Inflammatory macrophage treated with lipopolysaccharide for 1 hour (primary cell): ENCODE results near the gene OIT3.

Experiments used
- DNase-seq, 2 donors: peaks; one replicate each; pipeline ENCODE4 v3.0.0-alpha.2; 2020 to 2022

The OIT3 gene

GRCh38 chr10:72954230-72954595, 60.7 kb downstream of the OIT3 start:
- DNase-seq, result no peak

- no peak for DNase-seq
These were observed 61.3 kb downstream of the OIT3 start, which contains the start of gene PLA2G12B for GRCh38 chr10:72954596-72955554. Gene PLA2G12B (minus strand): TSS chr10:72954806. CDS start chr10:72954685, 121 bp downstream.

GRCh38 chr10:72956001-72956400, 62.5 kb downstream of the OIT3 start:
- no peak for DNase-seq

DNA sequence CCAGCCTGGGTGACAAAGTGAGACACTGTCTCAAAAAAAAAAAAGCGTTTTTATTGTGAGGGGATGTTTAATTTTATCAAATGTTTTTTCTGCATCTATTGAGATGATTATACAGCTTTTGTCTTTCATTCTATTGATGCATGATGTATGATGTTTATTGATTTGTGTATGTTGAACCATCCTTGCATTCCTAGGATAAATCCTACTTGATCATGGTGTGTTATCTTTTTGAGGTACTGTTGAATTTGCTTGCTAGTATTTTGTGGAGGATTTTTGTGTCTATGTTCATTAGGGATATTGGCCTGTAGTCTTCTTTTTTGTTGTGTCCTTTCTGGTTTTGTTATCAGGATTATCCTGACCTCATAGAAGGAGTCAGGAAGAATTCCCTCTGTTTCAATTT, 83.3 kb downstream of the OIT3 start:
- DNase-seq, result no peak

- DNase-seq, result no peak
These were observed 86.2 kb downstream of the OIT3 start for GRCh38 chr10:72979709-72980108.

- no peak for DNase-seq
These were observed 86.8 kb downstream of the OIT3 start for GRCh38 chr10:72980348-72980747.

GRCh38 chr10:72981028-72981881, 87.7 kb downstream of the OIT3 start:
- no peak for DNase-seq

- no peak for DNase-seq
These were observed 88.5 kb downstream of the OIT3 start for GRCh38 chr10:72981882-72982529.
